SK-N-SH treated with all-trans-retinoic acid at 6 μM for 48 hours (cell line): ENCODE results near the gene ATP5F1B.

Experiments used
- ATAC-seq: fragments of 200-7000 bp; cut with Tn5 transposase; 3 replicates; pipeline ENCODE4 v1.9.1; 2020; ENCODE audit warnings: mild to moderate bottlenecking, moderate library complexity
- ARNTL ChIP-seq: fragments of 450-650 bp; formaldehyde crosslinking; IDR thresholded peaks from 2 replicates; pipeline ENCODE4 v1.5.0; 2020; ENCODE audit warnings: low read depth, mild to moderate bottlenecking, moderate library complexity, borderline replicate concordance
- BACH2 ChIP-seq: fragments of 250-450 bp; sonication (Bioruptor Pico); IDR thresholded peaks from 2 replicates; pipeline ENCODE4 v1.9.0; 2021; ENCODE audit warnings: mild to moderate bottlenecking, borderline replicate concordance
- CSDC2 ChIP-seq: fragments of 250-450 bp; sonication (Bioruptor Pico); IDR thresholded peaks from 2 replicates; pipeline ENCODE4 v1.5.0; 2020; ENCODE audit warnings: mild to moderate bottlenecking, moderate library complexity
- CSRNP3 ChIP-seq: fragments of 250-450 bp; sonication (Bioruptor Pico); IDR thresholded peaks from 2 replicates; pipeline ENCODE4 v1.5.1; 2021; ENCODE audit warnings: mild to moderate bottlenecking, moderate library complexity
- ESRRG ChIP-seq: fragments of 250-450 bp; sonication (Bioruptor Pico); IDR thresholded peaks from 2 replicates; pipeline ENCODE4 v1.6.1; 2021; ENCODE audit warnings: mild to moderate bottlenecking
- GLIS3 ChIP-seq: fragments of 250-450 bp; sonication (Bioruptor Pico); IDR thresholded peaks from 2 replicates; pipeline ENCODE4 v1.5.0; 2020; ENCODE audit warnings: mild to moderate bottlenecking, moderate library complexity
- OSR1 ChIP-seq: fragments of 250-450 bp; sonication (Bioruptor Pico); IDR thresholded peaks from 2 replicates; pipeline ENCODE4 v1.8.0; 2022; ENCODE audit warnings: moderate library complexity, mild to moderate bottlenecking, inconsistent platforms
- PATZ1 ChIP-seq: fragments of 250-450 bp; sonication (Bioruptor Pico); IDR thresholded peaks from 2 replicates; pipeline ENCODE4 v1.8.0; 2020; ENCODE audit warnings: mild to moderate bottlenecking, moderate library complexity, borderline replicate concordance
- POU6F1 ChIP-seq: fragments of 250-450 bp; sonication (Bioruptor Pico); IDR thresholded peaks from 2 replicates; pipeline ENCODE4 v1.8.0; 2021; ENCODE audit warnings: low read depth, mild to moderate bottlenecking, moderate library complexity, borderline replicate concordance
- PPARA ChIP-seq: fragments of 250-450 bp; sonication (Bioruptor Pico); IDR thresholded peaks from 2 replicates; pipeline ENCODE4 v1.5.0; 2020; ENCODE audit warnings: mild to moderate bottlenecking, borderline replicate concordance
- RARB ChIP-seq: fragments of 250-450 bp; sonication (Bioruptor Pico); IDR thresholded peaks from 2 replicates; pipeline ENCODE4 v1.8.0; 2021; ENCODE audit warnings: mild to moderate bottlenecking, moderate library complexity
- SNAI2 ChIP-seq: fragments of 250-450 bp; sonication (Bioruptor Pico); IDR thresholded peaks from 2 replicates; pipeline ENCODE4 v1.5.0; 2020; ENCODE audit warnings: mild to moderate bottlenecking, moderate library complexity
- TOX ChIP-seq: fragments of 250-450 bp; sonication (Bioruptor Pico); IDR thresholded peaks from 2 replicates; pipeline ENCODE4 v1.8.0; 2021; ENCODE audit warnings: mild to moderate bottlenecking, moderate library complexity, borderline replicate concordance
- ZC3H10 ChIP-seq: fragments of 250-450 bp; sonication (Bioruptor Pico); IDR thresholded peaks from 2 replicates; pipeline ENCODE4 v1.5.1; 2021; ENCODE audit warnings: mild to moderate bottlenecking, moderate library complexity
- ZFP3 ChIP-seq: fragments of 250-450 bp; sonication (Bioruptor Pico); IDR thresholded peaks from 2 replicates; pipeline ENCODE4 v1.5.0; 2020; ENCODE audit warnings: mild to moderate bottlenecking, moderate library complexity
- ZFP30 ChIP-seq: fragments of 450-650 bp; formaldehyde crosslinking; IDR thresholded peaks from 2 replicates; pipeline ENCODE4 v1.5.0; 2022; ENCODE audit warnings: mild to moderate bottlenecking, moderate library complexity
- ZNF565 ChIP-seq: fragments of 450-650 bp; formaldehyde crosslinking; conservative IDR thresholded peaks from 2 replicates; pipeline ENCODE4 v1.5.0; 2020; ENCODE audit warnings: low read depth, mild to moderate bottlenecking, moderate library complexity
- TF ChIP-seq, protein P1 (sequence below): fragments of 250-450 bp; sonication (Bioruptor Pico); IDR thresholded peaks from 2 replicates; pipeline ENCODE4 v1.5.1; 2020; ENCODE audit warnings: low read depth, mild to moderate bottlenecking, moderate library complexity

Gene ATP5F1B

DNA sequence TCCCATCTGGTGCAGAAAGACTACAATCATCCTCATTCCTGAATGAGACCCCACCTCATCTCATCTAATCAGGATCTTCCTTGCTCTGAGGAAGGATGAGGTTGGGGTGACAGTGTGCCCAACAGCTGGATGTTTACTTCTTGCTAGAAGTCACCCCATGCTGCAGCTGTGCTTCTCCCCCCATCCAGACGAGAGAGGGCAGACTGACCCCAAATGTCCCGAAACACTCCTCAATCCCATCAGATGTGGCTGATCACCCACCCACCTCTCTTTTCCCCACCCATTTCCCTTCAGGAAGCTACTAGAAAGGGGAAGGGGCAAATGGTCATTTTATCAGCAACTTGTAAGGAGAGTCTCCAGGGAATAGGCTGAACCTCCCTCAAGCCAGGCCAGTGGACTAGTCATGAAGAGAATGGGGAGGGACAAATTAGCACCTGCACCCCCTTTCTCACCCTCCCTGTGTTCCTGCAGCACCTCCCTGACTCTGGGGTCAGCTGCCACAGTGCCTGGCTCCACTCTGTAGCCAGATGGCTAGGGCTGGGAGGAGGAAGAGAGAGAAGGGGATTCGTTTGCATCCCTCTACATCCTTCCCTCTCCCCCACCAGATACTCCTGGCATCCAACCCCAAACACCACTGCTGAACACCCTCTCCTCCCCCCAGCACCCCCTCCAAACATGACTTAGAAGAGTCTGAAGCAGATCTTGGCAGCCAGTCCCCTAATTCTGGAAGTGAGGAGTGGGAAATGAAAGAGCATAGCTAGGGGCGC is 12.9 kb downstream of the ATP5F1B start:
- ATAC-seq = no peak
- no peak for TF ChIP-seq GLIS3
- no peak for TF ChIP-seq ZFP3 (CRISPR knock-in tag)
- no peak for TF ChIP-seq TOX (CRISPR knock-in tag)
- TF ChIP-seq, all 23 proteins: peak for 0

DNA sequence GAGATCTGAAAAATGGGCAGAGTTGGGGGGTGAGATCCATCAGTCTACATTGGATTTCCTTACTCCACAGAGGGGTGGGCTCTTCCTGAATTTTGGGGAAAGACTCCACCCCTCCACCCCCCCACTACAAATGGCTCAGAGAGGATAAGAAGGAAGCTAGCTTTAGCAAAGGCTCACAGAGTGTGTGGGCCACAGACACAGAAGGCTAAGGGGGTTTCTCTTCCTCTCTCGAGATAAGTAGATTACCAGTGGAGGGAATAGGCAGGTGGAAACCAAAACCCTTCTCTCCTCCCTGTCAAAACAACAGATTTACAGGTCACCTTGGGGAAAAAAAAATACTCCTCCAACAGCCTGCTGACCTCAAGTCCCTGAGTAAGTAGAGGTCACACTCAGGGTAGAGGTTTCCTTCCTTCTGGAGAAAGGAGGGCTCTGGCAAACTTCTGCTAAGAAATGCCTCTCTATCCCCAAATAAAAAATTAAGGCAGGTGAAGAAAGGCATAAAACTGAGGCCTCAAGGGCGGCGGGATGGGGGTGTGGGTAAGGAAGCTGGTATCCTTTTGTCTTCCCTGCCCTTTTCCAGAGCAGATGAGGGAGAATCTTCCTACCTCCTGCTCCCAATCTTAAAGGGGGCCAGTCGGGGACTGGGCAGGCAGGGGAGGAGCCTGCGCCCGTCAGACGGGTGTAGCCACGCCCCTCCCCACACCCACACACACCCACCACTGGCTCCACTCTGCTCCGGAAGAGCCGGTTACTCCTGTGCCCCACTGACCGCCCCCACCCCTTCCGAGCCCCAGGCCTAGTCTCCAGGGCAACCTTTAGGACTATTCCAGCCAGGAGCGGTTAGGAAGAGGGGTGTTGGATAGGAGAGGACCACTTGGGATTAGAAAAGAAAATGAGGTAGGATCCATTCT is 13.7 kb downstream of the ATP5F1B start:
- no peak for ATAC-seq
- TF ChIP-seq, protein P1, sequence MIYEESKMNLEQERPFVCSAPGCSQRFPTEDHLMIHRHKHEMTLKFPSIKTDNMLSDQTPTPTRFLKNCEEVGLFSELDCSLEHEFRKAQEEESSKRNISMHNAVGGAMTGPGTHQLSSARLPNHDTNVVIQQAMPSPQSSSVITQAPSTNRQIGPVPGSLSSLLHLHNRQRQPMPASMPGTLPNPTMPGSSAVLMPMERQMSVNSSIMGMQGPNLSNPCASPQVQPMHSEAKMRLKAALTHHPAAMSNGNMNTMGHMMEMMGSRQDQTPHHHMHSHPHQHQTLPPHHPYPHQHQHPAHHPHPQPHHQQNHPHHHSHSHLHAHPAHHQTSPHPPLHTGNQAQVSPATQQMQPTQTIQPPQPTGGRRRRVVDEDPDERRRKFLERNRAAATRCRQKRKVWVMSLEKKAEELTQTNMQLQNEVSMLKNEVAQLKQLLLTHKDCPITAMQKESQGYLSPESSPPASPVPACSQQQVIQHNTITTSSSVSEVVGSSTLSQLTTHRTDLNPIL = no peak
- TF ChIP-seq ZC3H10 (CRISPR knock-in tag) (no peak), ARNTL (CRISPR knock-in tag) (no peak), ESRRG (CRISPR knock-in tag) (no peak), PPARA (CRISPR knock-in tag) (no peak), GLIS3 (no peak), ZFP30 (no peak), TOX (CRISPR knock-in tag) (no peak), ZFP3 (CRISPR knock-in tag) (no peak), ZNF565 (CRISPR knock-in tag) (no peak), SNAI2 (CRISPR knock-in tag) (no peak), CSDC2 (CRISPR knock-in tag) (no peak), OSR1 (no peak), RARB (no peak), PATZ1 (no peak)

GRCh38 chr12:56630180-56630632 is 15.6 kb downstream of the ATP5F1B start, which contains the start of gene BAZ2A:
BAZ2A (minus strand) TSS chr12:56630326; CDS start chr12:56617530, 12,796 bp downstream.
- peak; percentile 86 for ATAC-seq
- TF ChIP-seq OSR1 (no peak), ARNTL (CRISPR knock-in tag) (no peak), ZNF565 (CRISPR knock-in tag) (no peak)
- TF ChIP-seq, protein P1 = no peak

DNA sequence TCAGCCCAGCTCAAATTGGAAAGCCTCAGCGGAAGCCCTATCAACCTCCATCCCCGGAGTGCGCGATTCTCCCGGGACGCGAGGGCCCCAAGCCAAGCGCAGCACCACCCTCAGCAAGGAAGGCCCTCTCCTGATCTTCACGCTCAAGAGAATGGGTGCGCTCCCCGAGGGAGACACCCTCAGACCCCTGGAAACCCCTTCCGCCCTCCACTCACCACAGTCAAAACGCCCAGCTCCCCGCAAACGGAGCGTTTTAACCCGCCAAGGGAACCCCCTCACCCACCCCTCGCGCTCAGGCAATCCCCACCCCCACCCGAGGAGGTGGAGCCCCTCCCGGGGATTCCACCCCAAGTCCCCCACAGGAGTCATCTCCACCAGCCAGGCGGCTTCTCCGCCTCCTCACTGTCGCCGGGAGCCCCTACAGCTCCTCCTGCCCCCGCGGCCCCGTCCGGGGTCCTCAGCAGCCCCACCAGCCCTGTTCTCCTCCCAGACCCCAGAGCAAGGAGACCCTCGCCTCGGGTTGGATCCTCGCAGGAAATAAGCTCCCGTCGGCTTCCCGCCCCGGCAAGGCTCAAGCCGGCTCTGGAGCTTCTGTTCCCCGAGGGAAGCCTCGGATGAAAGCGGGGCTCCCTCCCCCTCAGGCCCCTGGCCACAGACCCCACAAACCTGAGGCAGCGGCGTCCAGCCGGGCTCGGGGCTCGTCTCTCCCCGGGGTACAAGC is 16.2 kb downstream of the ATP5F1B start:
- TF ChIP-seq OSR1 = no peak
- TF ChIP-seq CSRNP3 = no peak
- no peak for TF ChIP-seq BACH2 (CRISPR knock-in tag)
- no peak for TF ChIP-seq POU6F1 (CRISPR knock-in tag)
- TF ChIP-seq, protein P1 = no peak
- TF ChIP-seq ZNF565 (CRISPR knock-in tag) = no peak
- TF ChIP-seq CSDC2 (CRISPR knock-in tag) = no peak
- no peak for TF ChIP-seq ZFP30
- no peak for TF ChIP-seq TOX (CRISPR knock-in tag)
- no peak for TF ChIP-seq SNAI2 (CRISPR knock-in tag)
- TF ChIP-seq PPARA (CRISPR knock-in tag) = no peak
- TF ChIP-seq GLIS3 = no peak
- TF ChIP-seq, all 23 proteins: peak for 0
- peak; percentile 66 for ATAC-seq
